ENCODE data around the gene SYNPR. TPM values are rescaled to one million over a fixed set of nuclear protein-coding genes. Genes with fewer than 3 reads are reported as not detected.

The SYNPR gene
- total RNA-seq, 1 experiment from 2014 or later = 0.17 TPM

DNA sequence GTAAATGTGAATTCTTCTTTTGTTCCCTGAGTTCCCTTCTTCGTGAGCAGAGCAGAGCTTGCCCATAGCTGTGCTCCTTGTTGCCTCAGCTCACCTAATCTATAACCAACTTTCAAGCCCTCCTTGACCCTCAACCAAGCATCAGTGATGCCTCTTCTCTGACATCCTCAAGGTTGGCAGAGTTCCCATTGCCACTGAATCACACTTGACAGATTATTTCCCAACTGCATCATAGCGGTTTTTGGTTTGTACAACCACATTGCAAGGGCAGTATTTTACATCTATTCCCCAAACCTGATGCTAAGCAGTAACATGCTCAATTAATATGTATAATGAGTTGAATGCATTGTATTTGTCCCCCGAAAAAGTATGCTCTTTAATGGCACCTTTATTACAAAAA is 241.3 kb downstream of the SYNPR start:
- H3K56ac ChIP-seq (ENCODE audit: insufficient read length, low read depth, low read length) = no peak overlapping the region
- no peak for DNase-seq
- H3K4me2 ChIP-seq (ENCODE audit: insufficient read depth, insufficient read length, low read length) = no peak overlapping the region
- H2AFZ ChIP-seq (ENCODE audit: low read length) = no peak overlapping the region
- H4K8ac ChIP-seq (replicated peaks; ENCODE audit: insufficient read length, low read depth, low read length) = no peak overlapping the region
- no peak overlapping the region for H2BK12ac ChIP-seq (ENCODE audit: insufficient read length, low read depth, low read length)
- H2BK5ac ChIP-seq (ENCODE audit: insufficient read length, low read length) = no peak overlapping the region
- Mint-ChIP-seq H3K4me1 (peaks cover 8 to 17% of the 10 kb centered on the region in 2 experiments), H3K27ac (no peak overlapping the region), H3K4me3 (no peak overlapping the region), H3K36me3 (ENCODE audit: insufficient read depth in 1 of 3, low read depth in 3 of 3) (no peaks in the 10 kb centered on the region), H3K27me3 (ENCODE audit: low read depth) (no peaks in the 10 kb centered on the region), H3K9me3 (no peaks in the 10 kb centered on the region)
- no peak overlapping the region for H4K91ac ChIP-seq (ENCODE audit: insufficient read length, low read depth, low read length)
- H3K4ac ChIP-seq (ENCODE audit: low read depth, low read length) = no peak overlapping the region
- H3K23ac ChIP-seq (ENCODE audit: insufficient read length, low read depth, low read length) = no peak overlapping the region
- no peak overlapping the region for H2BK20ac ChIP-seq (ENCODE audit: low read depth, low read length, poor library complexity, severe bottlenecking)
- H3K27me3 ChIP-seq (ENCODE audit: insufficient read depth, low read length) = no peaks in the 10 kb centered on the region
- H3K27ac ChIP-seq (ENCODE audit: insufficient read length, low read depth, low read length) = no peak overlapping the region
- H3K23me2 ChIP-seq (ENCODE audit: insufficient read length, low read depth, low read length, poor library complexity, severe bottlenecking) = no peaks in the 10 kb centered on the region
- no peak overlapping the region for H3K14ac ChIP-seq (ENCODE audit: insufficient read depth, low read length)
- 0 out of 2 replicates have a peak, but pooled peaks cover 1% of the 10 kb centered on the region for H3K79me2 ChIP-seq (ENCODE audit: insufficient read depth, low read length)
- no peak overlapping the region for H2BK15ac ChIP-seq (ENCODE audit: low read depth, low read length)
- H3K18ac ChIP-seq (ENCODE audit: insufficient read length, low read depth, low read length) = no peak overlapping the region
- no peak overlapping the region for H2AK5ac ChIP-seq (ENCODE audit: insufficient read length, low read length)
- H3K4me1 ChIP-seq (ENCODE audit: insufficient read depth, low read length) = peaks cover 2% of the 10 kb centered on the region; the same call in 1 of the 2 replicates
- no peak overlapping the region for H2BK120ac ChIP-seq (ENCODE audit: low read depth, low read length, poor library complexity, severe bottlenecking)
- WGBS (ENCODE audit: extremely low coverage, insufficient read length, low lambda C conversion rate) = no CpG with 5 or more reads among the region's 3 CpGs
- no peaks in the 10 kb centered on the region for H3K9me3 ChIP-seq (ENCODE audit: control insufficient read depth, low read depth, low read length)
- H3T11ph ChIP-seq (ENCODE audit: low read length) = no peak overlapping the region
- H3K9ac ChIP-seq (ENCODE audit: extremely low read depth, insufficient read length, low read length) = no peak overlapping the region
- H4K20me1 ChIP-seq (ENCODE audit: control insufficient read depth, insufficient read depth, insufficient read length) = no peaks in the 10 kb centered on the region
- no peaks in the 10 kb centered on the region for H3K79me1 ChIP-seq (ENCODE audit: insufficient read depth, low read depth, low read length, poor library complexity, severe bottlenecking)
- no peak overlapping the region for H4K5ac ChIP-seq (ENCODE audit: insufficient read length, low read depth, low read length)
- TF ChIP-seq, protein P1, sequence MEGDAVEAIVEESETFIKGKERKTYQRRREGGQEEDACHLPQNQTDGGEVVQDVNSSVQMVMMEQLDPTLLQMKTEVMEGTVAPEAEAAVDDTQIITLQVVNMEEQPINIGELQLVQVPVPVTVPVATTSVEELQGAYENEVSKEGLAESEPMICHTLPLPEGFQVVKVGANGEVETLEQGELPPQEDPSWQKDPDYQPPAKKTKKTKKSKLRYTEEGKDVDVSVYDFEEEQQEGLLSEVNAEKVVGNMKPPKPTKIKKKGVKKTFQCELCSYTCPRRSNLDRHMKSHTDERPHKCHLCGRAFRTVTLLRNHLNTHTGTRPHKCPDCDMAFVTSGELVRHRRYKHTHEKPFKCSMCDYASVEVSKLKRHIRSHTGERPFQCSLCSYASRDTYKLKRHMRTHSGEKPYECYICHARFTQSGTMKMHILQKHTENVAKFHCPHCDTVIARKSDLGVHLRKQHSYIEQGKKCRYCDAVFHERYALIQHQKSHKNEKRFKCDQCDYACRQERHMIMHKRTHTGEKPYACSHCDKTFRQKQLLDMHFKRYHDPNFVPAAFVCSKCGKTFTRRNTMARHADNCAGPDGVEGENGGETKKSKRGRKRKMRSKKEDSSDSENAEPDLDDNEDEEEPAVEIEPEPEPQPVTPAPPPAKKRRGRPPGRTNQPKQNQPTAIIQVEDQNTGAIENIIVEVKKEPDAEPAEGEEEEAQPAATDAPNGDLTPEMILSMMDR (conservative IDR thresholded peaks at IDR 0.05) = no peak

All from H9 (cell line).